Coronary artery (tissue), 2 donors: Measurements from ENCODE around the gene IGSF9.
"Not testable (repeated sequence)": the region's sequence is repeated elsewhere in the genome, so short reads cannot be mapped to it uniquely, and the experiment has no call there.

Source experiments
- DNase-seq: peaks from one replicate; pipeline ENCODE4 v3.0.0-alpha.2; 2017; ENCODE audit warnings: low spot score
- H3K27ac ChIP-seq, 2 donors: fragments of 200-600 bp; sonication (generic); one replicate each; pipeline ENCODE4 v1.5.1; 2016 to 2019
- H3K4me3 ChIP-seq: fragments of 200-600 bp; sonication (generic); 2 replicates; pipeline ENCODE4 v1.5.1; 2016; ENCODE audit warnings: mild to moderate bottlenecking, moderate library complexity
- TF ChIP-seq, protein P1 (sequence below): fragments of 200-600 bp; sonication (generic); IDR thresholded peaks from one replicate; pipeline ENCODE4 v1.5.1; 2019; ENCODE audit warnings: antibody characterized with exemption

IGSF9 gene

DNA sequence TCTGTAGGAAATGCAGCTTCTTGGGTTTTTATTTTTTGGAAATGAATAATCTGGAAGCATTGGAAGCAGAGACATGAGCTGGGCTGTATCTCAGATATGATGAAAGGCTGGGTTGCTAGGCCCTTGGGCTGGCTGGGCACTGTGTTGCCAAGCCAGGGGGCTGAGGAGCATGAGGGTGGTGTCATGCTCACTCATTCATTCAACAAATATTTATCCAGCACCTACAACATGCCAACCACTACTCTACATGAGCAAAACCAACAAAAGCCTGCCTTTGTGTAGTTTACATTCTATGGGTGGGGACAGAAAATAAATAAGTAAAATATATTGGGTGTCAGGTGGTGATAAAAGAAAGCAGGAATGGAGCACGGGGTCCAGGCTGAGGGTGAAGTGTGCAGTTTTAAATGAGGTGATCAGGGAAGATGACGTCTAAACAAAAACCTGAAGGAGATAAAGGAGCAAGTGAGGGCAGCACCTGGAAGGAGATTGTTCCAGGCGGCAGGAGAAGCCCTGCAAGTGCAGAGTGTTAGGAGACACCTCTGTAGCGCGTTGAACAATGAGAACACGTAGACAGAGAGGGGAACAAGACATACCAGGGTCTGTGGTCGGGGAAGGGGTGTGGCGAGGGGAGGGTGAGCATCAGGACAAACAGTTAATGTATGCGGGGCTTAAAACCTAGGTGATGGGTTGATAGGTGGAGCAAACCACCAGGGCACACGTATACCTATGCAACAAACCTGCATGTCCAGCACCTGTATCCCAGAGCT, 31.0 kb downstream of the IGSF9 start:
- Histone ChIP-seq H3K27ac (no peak overlapping the region), H3K4me3 (no peak overlapping the region)
- no peak for DNase-seq
- TF ChIP-seq, protein P1, sequence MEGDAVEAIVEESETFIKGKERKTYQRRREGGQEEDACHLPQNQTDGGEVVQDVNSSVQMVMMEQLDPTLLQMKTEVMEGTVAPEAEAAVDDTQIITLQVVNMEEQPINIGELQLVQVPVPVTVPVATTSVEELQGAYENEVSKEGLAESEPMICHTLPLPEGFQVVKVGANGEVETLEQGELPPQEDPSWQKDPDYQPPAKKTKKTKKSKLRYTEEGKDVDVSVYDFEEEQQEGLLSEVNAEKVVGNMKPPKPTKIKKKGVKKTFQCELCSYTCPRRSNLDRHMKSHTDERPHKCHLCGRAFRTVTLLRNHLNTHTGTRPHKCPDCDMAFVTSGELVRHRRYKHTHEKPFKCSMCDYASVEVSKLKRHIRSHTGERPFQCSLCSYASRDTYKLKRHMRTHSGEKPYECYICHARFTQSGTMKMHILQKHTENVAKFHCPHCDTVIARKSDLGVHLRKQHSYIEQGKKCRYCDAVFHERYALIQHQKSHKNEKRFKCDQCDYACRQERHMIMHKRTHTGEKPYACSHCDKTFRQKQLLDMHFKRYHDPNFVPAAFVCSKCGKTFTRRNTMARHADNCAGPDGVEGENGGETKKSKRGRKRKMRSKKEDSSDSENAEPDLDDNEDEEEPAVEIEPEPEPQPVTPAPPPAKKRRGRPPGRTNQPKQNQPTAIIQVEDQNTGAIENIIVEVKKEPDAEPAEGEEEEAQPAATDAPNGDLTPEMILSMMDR = no peak

DNA sequence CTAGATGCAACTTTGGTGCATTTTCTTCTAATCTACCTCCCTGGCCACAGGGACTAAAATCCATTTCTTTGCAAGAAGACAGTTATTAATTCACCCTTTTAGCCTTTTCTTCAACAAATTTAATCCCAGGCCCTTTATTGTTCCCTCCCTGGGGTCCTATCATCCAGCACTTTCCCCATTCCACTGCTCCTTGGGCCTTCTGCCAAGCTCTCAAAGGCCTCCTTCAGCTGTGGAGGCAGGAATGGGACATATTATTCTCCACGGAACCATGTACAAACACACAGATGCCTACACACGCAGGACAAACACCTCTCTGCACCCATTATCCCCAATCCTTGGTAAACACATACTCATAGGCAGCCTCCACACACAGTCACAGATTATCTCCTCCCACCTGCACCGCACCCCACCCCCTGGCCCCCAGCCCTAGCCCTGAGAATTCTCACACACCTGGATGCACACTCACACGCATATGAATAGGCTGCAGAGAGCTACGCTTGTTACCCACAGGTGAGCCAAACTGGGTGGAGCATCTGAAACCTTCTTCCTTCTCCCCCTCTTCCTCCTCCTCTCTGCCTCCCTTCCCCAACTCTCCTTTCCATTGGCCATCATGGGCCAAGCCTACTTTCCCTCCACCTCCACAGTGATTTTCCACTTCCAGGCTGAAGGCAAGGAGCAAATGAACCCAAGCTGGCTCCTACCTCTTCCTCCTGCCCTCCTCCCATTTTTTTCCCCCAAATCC, 31.8 kb downstream of the IGSF9 start:
- peak overlapping the region in 1 of 2 donors; percentile 26 for H3K27ac ChIP-seq
- TF ChIP-seq, protein P1 = no peak
- H3K4me3 ChIP-seq = no peak overlapping the region
- no peak for DNase-seq

DNA sequence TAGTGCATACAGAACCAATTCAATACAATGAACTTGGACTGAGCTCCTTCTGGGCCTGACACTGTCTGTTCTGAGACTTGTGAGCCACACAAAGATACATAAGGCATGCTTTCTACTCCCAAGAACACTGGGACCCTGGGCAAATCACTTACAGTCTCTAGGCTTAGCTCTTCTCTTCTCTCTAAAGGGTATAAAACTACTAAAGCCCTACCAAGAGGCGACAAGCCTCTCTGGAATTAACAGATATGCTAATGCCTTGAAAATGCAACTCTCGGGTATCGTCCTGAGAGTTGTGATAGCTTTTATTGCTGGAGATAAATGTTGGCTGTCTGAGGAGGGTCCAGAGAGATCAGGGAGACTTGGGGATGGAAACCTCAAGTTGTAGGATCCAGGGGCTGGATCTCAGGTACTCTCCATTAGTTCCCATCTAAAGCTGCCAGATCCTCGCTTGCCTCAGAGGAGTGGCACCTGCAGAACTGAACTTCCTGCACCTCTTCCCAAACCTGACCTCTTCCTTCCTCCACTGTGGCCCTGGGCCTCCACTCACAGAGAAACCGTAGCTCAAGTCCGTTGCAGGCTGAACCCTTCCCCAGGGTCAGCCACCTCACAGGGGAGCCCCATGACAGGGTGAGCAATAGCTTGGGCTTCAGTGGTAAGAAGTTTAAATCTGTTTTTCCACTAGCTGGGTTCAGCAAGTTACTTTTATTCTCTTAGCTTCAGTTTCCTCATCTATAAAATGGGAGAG, 33.9 kb downstream of the IGSF9 start:
- DNase-seq = no peak
- TF ChIP-seq, protein P1 = no peak
- H3K4me3 ChIP-seq = no peak overlapping the region
- peak overlapping the region in 1 of 2 donors; percentile 71 for H3K27ac ChIP-seq

DNA sequence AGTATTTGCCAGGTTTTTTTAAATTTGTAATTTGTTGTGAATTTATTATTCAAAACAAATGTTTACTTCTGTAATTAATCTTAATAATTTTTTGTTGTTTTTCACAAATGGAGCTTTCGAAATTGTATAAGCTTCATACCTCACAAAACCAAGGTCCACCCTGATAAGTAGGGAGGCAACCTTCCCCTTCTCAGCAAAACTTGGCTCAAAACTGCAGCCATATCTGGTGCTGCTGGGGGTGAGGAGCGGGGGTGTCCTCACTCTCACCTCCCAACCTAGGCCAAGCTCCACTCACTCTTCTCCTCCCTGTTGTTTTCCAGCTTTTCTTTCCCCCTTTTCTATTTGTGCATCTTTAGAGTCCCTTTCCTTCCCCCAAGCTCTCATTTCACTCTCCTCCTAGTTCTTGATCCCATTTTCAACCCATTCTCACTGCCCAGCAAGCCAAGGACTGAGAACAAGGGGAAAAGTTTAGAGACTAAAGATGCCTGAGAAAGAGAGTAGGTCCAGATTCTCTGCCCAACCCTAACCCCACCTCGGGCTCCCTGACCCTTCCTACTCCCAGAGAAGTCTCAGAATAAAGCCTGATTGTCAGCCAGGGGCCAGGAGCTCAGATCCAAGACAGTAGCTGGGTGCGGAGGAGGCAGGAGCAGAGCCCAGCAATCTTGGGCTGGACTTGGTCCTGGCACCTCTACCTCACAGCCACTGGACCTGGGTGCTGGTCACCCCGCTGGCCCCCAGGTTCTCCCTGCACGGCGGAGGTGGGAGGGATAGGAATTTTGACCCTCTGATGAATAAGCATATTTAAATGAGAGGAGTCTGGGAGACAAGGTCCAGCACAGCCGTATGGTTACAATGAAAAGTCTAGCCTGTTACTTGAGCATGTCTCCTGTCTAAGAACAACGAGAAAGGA, 37.1 kb downstream of the IGSF9 start:
- no peak for DNase-seq
- TF ChIP-seq, protein P1 = no peak
- no peak overlapping the region for H3K4me3 ChIP-seq
- no peak overlapping the region for H3K27ac ChIP-seq

DNA sequence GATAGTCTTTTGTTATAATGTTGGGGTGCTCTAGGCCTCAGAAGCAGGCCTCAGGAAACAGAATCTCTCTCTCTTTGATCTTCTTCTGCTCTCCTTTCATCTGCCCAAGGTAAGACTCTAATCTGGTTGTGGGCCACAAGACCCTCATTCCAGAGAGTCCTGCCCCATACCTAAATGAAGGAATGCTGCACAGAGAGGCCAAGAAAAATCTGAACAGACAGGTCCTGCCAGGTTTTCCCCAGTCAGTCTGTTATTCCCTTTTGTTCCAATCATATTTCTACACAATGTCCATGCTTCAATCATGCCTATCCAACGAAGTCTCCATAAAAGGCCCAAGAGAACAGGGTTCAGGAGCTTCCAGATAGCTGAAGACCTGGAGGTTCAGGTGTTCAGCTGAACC, 38.5 kb downstream of the IGSF9 start:
- Histone ChIP-seq H3K4me3 (no peak overlapping the region), H3K27ac (no peak overlapping the region)
- no peak for DNase-seq

GRCh38 chr1:159904036-159904435, 41.4 kb downstream of the IGSF9 start:
- H3K27ac ChIP-seq, H3K4me3 ChIP-seq, DNase-seq: not testable (repeated sequence)

More for the DNA sequence above, 38.5 kb downstream of the IGSF9 start:
- TF ChIP-seq, protein P1 = no peak
